Activated CD8-positive, alpha-beta memory T cell treated with anti-CD3 and anti-CD28 coated beads for 1 hour (primary cell): ENCODE measurements around the gene ARV1.
"Not testable (repeated sequence)": the region's sequence is repeated elsewhere in the genome, so short reads cannot be mapped to it uniquely, and the experiment has no call there.

ENCODE experiments used
- DNase-seq, 2 donors: peaks; one replicate each; pipeline ENCODE4 v3.0.0-alpha.2; 2020; ENCODE audit warnings: low read depth in 1 of 2; ENCODE audit errors: extremely low read depth in 1 of 2

The ARV1 gene

GRCh38 chr1:231040800-231041718 is 62.2 kb downstream of the ARV1 start:
- no peak for DNase-seq

GRCh38 chr1:231041719-231042261 is 62.9 kb downstream of the ARV1 start:
- no peak for DNase-seq

GRCh38 chr1:231044588-231044987 is 65.7 kb downstream of the ARV1 start:
- DNase-seq: no peak

GRCh38 chr1:231045286-231045685 is 66.4 kb downstream of the ARV1 start:
- no peak for DNase-seq

- DNase-seq: not testable (repeated sequence)
These were observed 67.2 kb downstream of the ARV1 start for GRCh38 chr1:231045921-231046729.

- DNase-seq: no peak
These were observed 68.0 kb downstream of the ARV1 start for GRCh38 chr1:231046730-231047395.

GRCh38 chr1:231047529-231047928 is 68.6 kb downstream of the ARV1 start:
- DNase-seq: not testable (repeated sequence)

GRCh38 chr1:231048419-231048818 is 69.5 kb downstream of the ARV1 start:
- DNase-seq: not testable (repeated sequence)

GRCh38 chr1:231049121-231049979 is 70.5 kb downstream of the ARV1 start:
- no peak for DNase-seq
